ENCODE measurements around the gene PTPRT. TPM values are rescaled to one million over a fixed set of nuclear protein-coding genes. Genes with fewer than 3 reads are reported as not detected.

PTPRT gene
- total RNA-seq, 4 donors from 2014 or later = under 0.01 to 0.64 (median 0.40) TPM

DNA sequence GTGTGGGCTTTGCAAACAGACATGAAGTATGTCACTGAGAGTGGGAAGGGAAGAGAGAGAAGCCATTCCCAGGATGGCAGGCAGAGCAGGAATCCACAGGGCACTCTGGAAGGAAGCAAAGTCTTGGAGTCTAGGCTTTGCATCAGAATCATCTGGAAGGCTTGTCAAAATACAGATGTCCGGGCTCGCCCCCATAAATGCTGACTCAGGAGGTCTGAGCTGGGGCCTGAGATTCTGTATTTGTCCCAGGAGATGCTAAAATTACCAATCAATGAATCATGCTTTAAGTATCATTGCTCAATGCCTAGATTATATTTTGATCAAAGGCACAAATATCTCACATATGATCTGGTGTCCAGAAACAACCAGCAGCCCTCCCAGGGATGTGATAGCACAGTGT lies 46.3 kb upstream of the PTPRT start:
- Histone ChIP-seq H3K27ac (no peak overlapping the region), H3K36me3 (no peaks in the 10 kb centered on the region), H3K9me3 (no peaks in the 10 kb centered on the region), H3K4me3 (no peak overlapping the region), H3K4me1 (no peaks in the 10 kb centered on the region), H3K27me3 (no peaks in the 10 kb centered on the region)
- DNase-seq = no peak
- in situ Hi-C loops (cut with MboI; ENCODE audit: low pct_ligation_motif_present in 1 of 4, low pct_unique_long_range_greater_than_20kb in 1 of 4, low sequenced_read_pairs in 3 of 4) = no loop called here
- TF ChIP-seq POLR2A (IDR thresholded peaks at IDR 0.05) = no peak
- TF ChIP-seq POLR2AphosphoS5 (IDR thresholded peaks at IDR 0.05) = no peak
- no peak for TF ChIP-seq EP300 (IDR thresholded peaks at IDR 0.05; ENCODE audit: low read depth)
- TF ChIP-seq, protein P1, sequence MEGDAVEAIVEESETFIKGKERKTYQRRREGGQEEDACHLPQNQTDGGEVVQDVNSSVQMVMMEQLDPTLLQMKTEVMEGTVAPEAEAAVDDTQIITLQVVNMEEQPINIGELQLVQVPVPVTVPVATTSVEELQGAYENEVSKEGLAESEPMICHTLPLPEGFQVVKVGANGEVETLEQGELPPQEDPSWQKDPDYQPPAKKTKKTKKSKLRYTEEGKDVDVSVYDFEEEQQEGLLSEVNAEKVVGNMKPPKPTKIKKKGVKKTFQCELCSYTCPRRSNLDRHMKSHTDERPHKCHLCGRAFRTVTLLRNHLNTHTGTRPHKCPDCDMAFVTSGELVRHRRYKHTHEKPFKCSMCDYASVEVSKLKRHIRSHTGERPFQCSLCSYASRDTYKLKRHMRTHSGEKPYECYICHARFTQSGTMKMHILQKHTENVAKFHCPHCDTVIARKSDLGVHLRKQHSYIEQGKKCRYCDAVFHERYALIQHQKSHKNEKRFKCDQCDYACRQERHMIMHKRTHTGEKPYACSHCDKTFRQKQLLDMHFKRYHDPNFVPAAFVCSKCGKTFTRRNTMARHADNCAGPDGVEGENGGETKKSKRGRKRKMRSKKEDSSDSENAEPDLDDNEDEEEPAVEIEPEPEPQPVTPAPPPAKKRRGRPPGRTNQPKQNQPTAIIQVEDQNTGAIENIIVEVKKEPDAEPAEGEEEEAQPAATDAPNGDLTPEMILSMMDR (IDR thresholded peaks at IDR 0.05) = no peak
- WGBS, 2 donors (ENCODE audit: low coverage in 1 of 2) = 61 to 86% methylated on average over 2 of the region's 2 CpGs
- intact Hi-C loops (cut with DNase I; ENCODE audit: low total_unique reads) = no loop called here

DNA sequence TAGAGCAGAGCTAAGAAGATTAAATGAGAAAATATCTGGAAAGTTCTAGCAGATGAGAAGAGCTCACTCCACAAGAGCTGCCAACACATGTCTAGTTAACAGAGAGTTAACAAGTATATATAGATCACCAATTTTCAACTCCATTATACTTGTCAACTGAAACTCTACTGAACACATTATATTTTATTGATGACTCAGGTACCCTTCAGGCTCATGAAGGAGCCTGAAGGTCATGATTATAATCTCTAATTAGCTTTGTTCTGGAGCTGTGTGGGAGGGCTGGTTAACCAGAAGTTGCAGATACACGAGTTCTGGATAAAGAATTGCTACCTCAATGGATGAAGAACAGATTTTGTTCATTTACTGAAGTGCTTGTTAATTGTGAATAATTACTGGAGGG lies 42.1 kb upstream of the PTPRT start:
- in situ Hi-C loops (cut with MboI; ENCODE audit: low pct_ligation_motif_present in 1 of 4, low pct_unique_long_range_greater_than_20kb in 1 of 4, low sequenced_read_pairs in 3 of 4) = no loop called here
- 25 to 39% methylated on average over 1 of the region's 1 CpG for WGBS, 2 donors (ENCODE audit: low coverage in 1 of 2)

DNA sequence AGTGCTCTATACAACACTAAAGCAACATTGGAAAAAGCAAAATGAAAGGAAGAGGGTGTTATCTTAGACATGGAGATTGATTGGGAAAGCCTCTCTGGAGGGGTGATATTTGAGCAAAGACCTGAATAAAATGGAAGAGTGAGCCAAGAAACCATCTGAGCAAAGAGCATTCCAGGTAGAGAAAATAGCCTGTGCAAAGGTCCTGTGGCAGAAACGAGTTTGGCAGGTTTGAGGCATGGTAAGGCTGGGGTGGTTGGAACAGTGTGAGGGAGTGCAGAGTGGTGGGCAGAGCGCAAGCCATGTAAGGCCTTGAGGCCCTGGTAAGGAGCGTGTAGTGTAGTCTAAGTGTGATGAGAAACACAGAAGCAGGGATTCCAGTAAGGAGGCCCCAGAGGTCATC lies 40.0 kb upstream of the PTPRT start:
- in situ Hi-C loops (cut with MboI; ENCODE audit: low pct_ligation_motif_present in 1 of 4, low pct_unique_long_range_greater_than_20kb in 1 of 4, low sequenced_read_pairs in 3 of 4) (no loop called here), intact Hi-C loops (cut with DNase I; ENCODE audit: low total_unique reads) (no loop called here)
- H3K4me3 ChIP-seq = no peak overlapping the region
- no peaks in the 10 kb centered on the region for H3K9me3 ChIP-seq
- WGBS, 2 donors (ENCODE audit: low coverage in 1 of 2) = 71 to 72% methylated on average over 3 of the region's 3 CpGs
- H3K27ac ChIP-seq = no peak overlapping the region
- no peak for DNase-seq
- no peaks in the 10 kb centered on the region for H3K27me3 ChIP-seq
- TF ChIP-seq POLR2A (IDR thresholded peaks at IDR 0.05) (no peak), POLR2AphosphoS5 (IDR thresholded peaks at IDR 0.05) (no peak), EP300 (IDR thresholded peaks at IDR 0.05; ENCODE audit: low read depth) (no peak)
- TF ChIP-seq, protein P1 (IDR thresholded peaks at IDR 0.05) = no peak
- no peaks in the 10 kb centered on the region for H3K36me3 ChIP-seq
- no peaks in the 10 kb centered on the region for H3K4me1 ChIP-seq

More for the DNA sequence above, 42.1 kb upstream of the PTPRT start:
- intact Hi-C loops (cut with DNase I; ENCODE audit: low total_unique reads) = no loop called here
- no peaks in the 10 kb centered on the region for H3K27me3 ChIP-seq
- TF ChIP-seq, protein P1 (IDR thresholded peaks at IDR 0.05) = no peak
- TF ChIP-seq POLR2AphosphoS5 (IDR thresholded peaks at IDR 0.05) (no peak), POLR2A (IDR thresholded peaks at IDR 0.05) (no peak), EP300 (IDR thresholded peaks at IDR 0.05; ENCODE audit: low read depth) (no peak)
- H3K36me3 ChIP-seq = no peaks in the 10 kb centered on the region
- no peak overlapping the region for H3K4me3 ChIP-seq
- no peak overlapping the region for H3K27ac ChIP-seq
- DNase-seq = no peak
- no peaks in the 10 kb centered on the region for H3K9me3 ChIP-seq
- H3K4me1 ChIP-seq = no peaks in the 10 kb centered on the region

DNA sequence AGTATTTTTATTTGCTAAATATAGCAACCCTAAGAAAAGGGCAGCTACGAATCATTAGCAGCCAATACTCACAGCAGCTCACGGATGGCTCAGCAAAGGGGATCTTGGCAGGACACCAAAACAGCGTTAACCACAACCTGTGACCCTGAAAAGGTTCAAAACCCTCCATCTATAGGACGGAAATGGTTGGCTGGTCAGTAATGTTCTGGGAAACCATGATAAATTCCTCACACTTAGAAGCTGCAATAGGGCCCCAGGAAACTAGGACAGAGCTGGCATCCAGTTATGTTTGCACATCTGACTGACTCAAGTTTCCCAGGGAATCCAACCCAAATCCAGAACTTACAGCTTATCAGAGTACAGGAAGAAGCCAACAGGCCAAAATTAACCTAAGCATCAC lies 30.9 kb upstream of the PTPRT start:
- H3K27me3 ChIP-seq = no peaks in the 10 kb centered on the region
- no peak for DNase-seq
- TF ChIP-seq EP300 (IDR thresholded peaks at IDR 0.05; ENCODE audit: low read depth) (no peak), POLR2A (IDR thresholded peaks at IDR 0.05) (no peak), POLR2AphosphoS5 (IDR thresholded peaks at IDR 0.05) (no peak)
- TF ChIP-seq, protein P1 (IDR thresholded peaks at IDR 0.05) = no peak
- in situ Hi-C loops (cut with MboI; ENCODE audit: low pct_ligation_motif_present in 1 of 4, low pct_unique_long_range_greater_than_20kb in 1 of 4, low sequenced_read_pairs in 3 of 4) = loop anchor here in 1 of 4 donors (25.0 kb wide), 1 partner anchor 142 kb away; no protein-coding TSS in a partner anchor
- no peaks in the 10 kb centered on the region for H3K9me3 ChIP-seq
- WGBS, 2 donors (ENCODE audit: low coverage in 1 of 2) = 31 to 37% methylated on average over 2 to 4 of the region's 4 CpGs
- no peaks in the 10 kb centered on the region for H3K4me1 ChIP-seq
- H3K36me3 ChIP-seq = no peaks in the 10 kb centered on the region
- H3K27ac ChIP-seq = no peak overlapping the region
- intact Hi-C loops (cut with DNase I; ENCODE audit: low total_unique reads) = no loop called here
- no peak overlapping the region for H3K4me3 ChIP-seq

Data from transverse colon (tissue), 4 donors.